GM12872 (cell line): ENCODE results near the gene ADAM19.

ENCODE experiments used
- TF ChIP-seq, protein P1 (sequence below): IDR thresholded peaks from 3 replicates; pipeline ENCODE4 v1.5.1; 2011; ENCODE audit warnings: low read depth, mild to moderate bottlenecking, low read length, moderate library complexity; ENCODE audit not compliant: insufficient read depth

ADAM19 gene

DNA sequence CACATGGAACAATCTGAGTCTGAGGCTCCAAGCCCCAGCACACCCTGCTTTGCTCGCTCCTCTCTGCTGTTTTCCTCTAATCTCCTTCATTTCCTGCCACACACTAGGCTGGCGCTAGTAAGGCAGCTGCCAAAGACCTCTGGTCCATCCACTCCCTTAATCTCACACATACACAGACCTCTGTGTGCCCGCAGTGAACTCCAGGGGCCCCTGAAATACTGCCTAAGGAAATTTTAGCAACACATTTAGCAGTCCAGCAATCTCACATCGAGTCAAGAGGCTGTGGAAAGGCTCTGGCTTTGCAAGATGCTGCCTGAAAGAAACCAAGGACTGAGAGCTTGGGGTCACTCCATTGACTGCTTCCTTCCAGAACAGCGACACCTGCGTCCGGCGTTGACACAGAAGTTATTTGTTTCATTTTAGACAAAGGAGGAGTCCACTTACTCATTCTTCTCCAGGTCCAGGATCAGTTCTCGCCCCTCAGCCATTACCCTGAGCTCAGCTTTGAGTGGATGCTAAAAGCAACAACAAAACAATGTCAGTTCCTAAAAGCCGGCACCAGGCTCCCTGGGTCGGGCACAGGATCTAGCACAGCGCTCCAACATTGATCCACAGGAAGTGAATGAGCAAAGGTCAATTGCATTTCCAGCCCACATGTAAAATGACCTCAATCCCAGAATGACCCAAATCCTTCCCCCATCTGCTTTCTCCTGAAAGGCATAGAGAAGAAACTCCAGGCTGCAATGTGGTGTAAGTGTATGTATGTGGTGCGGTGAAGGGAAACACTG is 11.5 kb downstream of the ADAM19 start:
- TF ChIP-seq, protein P1, sequence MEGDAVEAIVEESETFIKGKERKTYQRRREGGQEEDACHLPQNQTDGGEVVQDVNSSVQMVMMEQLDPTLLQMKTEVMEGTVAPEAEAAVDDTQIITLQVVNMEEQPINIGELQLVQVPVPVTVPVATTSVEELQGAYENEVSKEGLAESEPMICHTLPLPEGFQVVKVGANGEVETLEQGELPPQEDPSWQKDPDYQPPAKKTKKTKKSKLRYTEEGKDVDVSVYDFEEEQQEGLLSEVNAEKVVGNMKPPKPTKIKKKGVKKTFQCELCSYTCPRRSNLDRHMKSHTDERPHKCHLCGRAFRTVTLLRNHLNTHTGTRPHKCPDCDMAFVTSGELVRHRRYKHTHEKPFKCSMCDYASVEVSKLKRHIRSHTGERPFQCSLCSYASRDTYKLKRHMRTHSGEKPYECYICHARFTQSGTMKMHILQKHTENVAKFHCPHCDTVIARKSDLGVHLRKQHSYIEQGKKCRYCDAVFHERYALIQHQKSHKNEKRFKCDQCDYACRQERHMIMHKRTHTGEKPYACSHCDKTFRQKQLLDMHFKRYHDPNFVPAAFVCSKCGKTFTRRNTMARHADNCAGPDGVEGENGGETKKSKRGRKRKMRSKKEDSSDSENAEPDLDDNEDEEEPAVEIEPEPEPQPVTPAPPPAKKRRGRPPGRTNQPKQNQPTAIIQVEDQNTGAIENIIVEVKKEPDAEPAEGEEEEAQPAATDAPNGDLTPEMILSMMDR = no peak

DNA sequence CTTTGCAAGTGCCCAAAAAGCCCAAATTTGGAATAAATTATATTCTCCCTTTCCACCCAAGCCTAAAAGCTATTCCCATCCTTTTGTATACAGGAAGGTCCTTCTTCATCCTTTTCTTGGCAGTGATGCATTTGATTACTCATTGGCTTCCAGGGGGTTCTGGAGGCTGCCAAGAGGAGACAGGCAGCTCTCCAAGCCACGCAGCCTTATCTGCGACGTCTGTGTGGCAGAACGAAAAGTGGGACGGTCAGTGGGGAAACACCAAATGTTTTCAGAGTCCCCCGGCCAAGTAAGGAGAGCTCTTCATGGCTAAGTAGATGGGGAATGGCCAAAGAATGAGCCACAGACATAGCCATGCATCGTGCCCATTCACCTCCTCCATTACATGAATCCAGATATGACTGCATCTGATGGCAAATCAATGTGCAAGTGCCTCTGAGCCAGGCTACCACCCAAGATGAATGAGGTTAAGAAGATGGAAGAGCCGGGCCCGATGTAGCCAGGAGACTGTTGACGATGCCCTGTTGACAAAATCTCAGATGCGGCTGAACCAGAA is 12.1 kb downstream of the ADAM19 start:
- TF ChIP-seq, protein P1 = no peak

- TF ChIP-seq, protein P1 = no peak
These were observed 13.4 kb downstream of the ADAM19 start for GRCh38 chr5:157562111-157562581.

DNA sequence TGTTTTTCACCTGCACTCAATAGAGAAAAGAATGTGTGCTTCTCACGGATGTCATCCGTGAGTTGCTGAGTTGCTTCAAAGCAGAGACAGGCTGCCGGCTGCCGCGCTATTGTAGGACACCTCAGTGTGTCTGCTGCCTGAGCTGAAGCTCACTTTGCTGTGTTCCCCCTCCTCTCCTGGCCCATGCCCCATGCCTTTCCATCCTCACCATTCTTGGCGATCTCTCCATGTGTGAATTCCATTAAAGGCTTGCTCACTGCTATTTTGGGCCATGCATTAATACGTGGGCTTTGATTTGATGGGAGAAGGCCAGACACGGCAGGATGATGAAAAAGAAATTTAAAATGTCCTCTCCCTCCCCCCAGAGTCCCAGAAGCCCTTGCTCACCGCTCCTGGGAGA is 14.5 kb downstream of the ADAM19 start:
- TF ChIP-seq, protein P1 = no peak

DNA sequence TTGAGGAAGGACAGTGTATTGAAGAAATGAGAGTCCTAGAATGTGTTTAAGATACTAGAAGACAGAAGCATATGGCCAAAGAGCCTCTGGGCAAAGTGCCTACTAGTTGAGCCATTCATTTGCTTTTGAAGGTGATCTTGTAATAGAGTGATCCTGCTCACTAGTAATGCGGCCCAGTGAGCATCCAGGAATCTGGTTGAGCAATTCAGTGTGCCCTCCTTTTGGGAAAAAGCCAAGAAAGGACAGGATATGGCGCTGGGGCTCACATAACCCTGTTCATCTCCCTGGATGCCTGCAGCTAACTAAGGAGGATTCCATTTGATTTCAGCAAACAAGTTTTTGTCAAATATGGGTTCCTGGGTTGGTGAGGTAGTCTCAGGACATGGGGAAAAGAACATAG is 16.3 kb downstream of the ADAM19 start:
- TF ChIP-seq, protein P1 = no peak

DNA sequence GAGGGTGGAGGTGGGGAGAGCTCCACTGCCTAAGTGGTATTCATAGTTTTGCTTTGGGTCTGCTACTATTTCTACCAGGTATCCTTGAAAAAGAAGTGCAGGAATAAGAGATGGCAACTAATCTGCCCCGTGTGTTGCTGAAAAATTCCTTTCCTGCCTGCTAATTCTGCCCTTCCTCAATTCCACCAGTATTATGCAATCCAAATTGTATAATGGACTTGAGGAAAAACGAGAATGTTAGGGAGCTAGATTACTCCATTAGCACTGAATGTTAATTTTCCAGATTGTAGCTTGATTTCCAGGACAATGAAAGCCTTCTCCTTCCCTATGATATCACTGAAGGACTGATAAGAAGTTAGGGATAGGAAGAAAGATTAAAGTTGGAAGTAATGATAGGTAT is 16.9 kb downstream of the ADAM19 start:
- TF ChIP-seq, protein P1 = no peak

- TF ChIP-seq, protein P1 = no peak
These were observed 17.5 kb downstream of the ADAM19 start for GRCh38 chr5:157558041-157558595.
